ENCODE measurements around the gene PELI3. TPM values are rescaled to one million over a fixed set of nuclear protein-coding genes. Genes with fewer than 3 reads are reported as not detected.

The PELI3 gene
- total RNA-seq, 1 donor from 2014 or later = 2.7 TPM

- H3K27ac Mint-ChIP-seq = no peak overlapping the region
- H3K4me3 ChIP-seq = no peak overlapping the region
- no peak for DNase-seq (ENCODE audit: low spot score)
- H3K27me3 ChIP-seq = peaks cover 4% of the 10 kb centered on the region
- H3K4me1 Mint-ChIP-seq = peaks cover 40% of the 10 kb centered on the region
- H3K27me3 Mint-ChIP-seq (ENCODE audit: insufficient read depth, low read depth) = peaks cover 2% of the 10 kb centered on the region
- peaks cover 9% of the 10 kb centered on the region for H3K4me1 ChIP-seq
- no peaks in the 10 kb centered on the region for H3K79me2 ChIP-seq (ENCODE audit: low read depth)
- no peak overlapping the region for H3K27ac ChIP-seq
- H3K36me3 Mint-ChIP-seq = peaks cover 5% of the 10 kb centered on the region
- H2AFZ ChIP-seq (replicated peaks) = no peak overlapping the region
- H3K4me3 Mint-ChIP-seq = no peak overlapping the region
- H3K9ac ChIP-seq = no peak overlapping the region
- H3K9me3 Mint-ChIP-seq = no peaks in the 10 kb centered on the region
- peaks cover 18% of the 10 kb centered on the region for H4K20me1 ChIP-seq (ENCODE audit: low read depth)
- TF ChIP-seq EZH2phosphoT487 (IDR thresholded peaks at IDR 0.05) (no peak), EZH2 (IDR thresholded peaks at IDR 0.05) (no peak), CTCF (IDR thresholded peaks at IDR 0.05) (no peak)
- H3F3A ChIP-seq (ENCODE audit: low read depth) = peaks cover 26% of the 10 kb centered on the region
- no peak overlapping the region for H3K4me2 ChIP-seq
- no peaks in the 10 kb centered on the region for H3K36me3 ChIP-seq
- no peaks in the 10 kb centered on the region for H3K9me3 ChIP-seq (ENCODE audit: low read depth)
Observed at GRCh38 chr11:66469441-66469840, 2.7 kb downstream of the PELI3 start.

GRCh38 chr11:66470015-66470414, 3.3 kb downstream of the PELI3 start:
- peaks cover 22% of the 10 kb centered on the region for H3F3A ChIP-seq (ENCODE audit: low read depth)
- Mint-ChIP-seq H3K27me3 (ENCODE audit: insufficient read depth, low read depth) (peaks cover 2% of the 10 kb centered on the region), H3K4me1 (peaks cover 40% of the 10 kb centered on the region), H3K9me3 (no peaks in the 10 kb centered on the region), H3K36me3 (peaks cover 5% of the 10 kb centered on the region), H3K27ac (peak overlapping the region; percentile 78), H3K4me3 (peak overlapping the region; percentile 52)
- no peak overlapping the region for H3K4me3 ChIP-seq
- no peaks in the 10 kb centered on the region for H3K9me3 ChIP-seq (ENCODE audit: low read depth)
- no peak overlapping the region for H3K4me2 ChIP-seq
- peaks cover 18% of the 10 kb centered on the region for H4K20me1 ChIP-seq (ENCODE audit: low read depth)
- H3K27me3 ChIP-seq = peaks cover 4% of the 10 kb centered on the region
- H3K4me1 ChIP-seq = peaks cover 9% of the 10 kb centered on the region
- DNase-seq (ENCODE audit: low spot score) = no peak
- no peak overlapping the region for H2AFZ ChIP-seq (replicated peaks)
- no peaks in the 10 kb centered on the region for H3K79me2 ChIP-seq (ENCODE audit: low read depth)
- no peak overlapping the region for H3K27ac ChIP-seq
- H3K9ac ChIP-seq = no peak overlapping the region
- TF ChIP-seq CTCF (IDR thresholded peaks at IDR 0.05) (no peak), EZH2 (IDR thresholded peaks at IDR 0.05) (no peak), EZH2phosphoT487 (IDR thresholded peaks at IDR 0.05) (no peak)
- H3K36me3 ChIP-seq = no peaks in the 10 kb centered on the region

- H3K27me3 Mint-ChIP-seq (ENCODE audit: insufficient read depth, low read depth) = peaks cover 2% of the 10 kb centered on the region
- no peak overlapping the region for H3K27ac Mint-ChIP-seq
- no peaks in the 10 kb centered on the region for H3K36me3 ChIP-seq
Observed at GRCh38 chr11:66471142-66471541, 4.4 kb downstream of the PELI3 start.

More at GRCh38 chr11:66471142-66471541, 4.4 kb downstream of the PELI3 start:
- Histone ChIP-seq H3K4me3 (no peak overlapping the region), H3K27me3 (no peaks in the 10 kb centered on the region), H4K20me1 (ENCODE audit: low read depth) (peaks cover 18% of the 10 kb centered on the region), H3K27ac (no peak overlapping the region), H3K9me3 (ENCODE audit: low read depth) (no peaks in the 10 kb centered on the region), H3F3A (ENCODE audit: low read depth) (peaks cover 11% of the 10 kb centered on the region), H3K4me1 (peaks cover 9% of the 10 kb centered on the region), H3K79me2 (ENCODE audit: low read depth) (no peaks in the 10 kb centered on the region), H2AFZ (replicated peaks) (no peak overlapping the region), H3K9ac (no peak overlapping the region), H3K4me2 (no peak overlapping the region)
- Mint-ChIP-seq H3K36me3 (peaks cover 5% of the 10 kb centered on the region), H3K9me3 (no peaks in the 10 kb centered on the region), H3K4me3 (no peak overlapping the region), H3K4me1 (peaks cover 30% of the 10 kb centered on the region)
- no peak for TF ChIP-seq CTCF (IDR thresholded peaks at IDR 0.05)
- TF ChIP-seq EZH2 (IDR thresholded peaks at IDR 0.05) = no peak
- no peak for TF ChIP-seq EZH2phosphoT487 (IDR thresholded peaks at IDR 0.05)
- no peak for DNase-seq (ENCODE audit: low spot score)
